ENCODE data around the gene GRIFIN. TPM values are rescaled to one million over a fixed set of nuclear protein-coding genes. Genes with fewer than 3 reads are reported as not detected.

The GRIFIN gene
- total RNA-seq, 2 donors from 2014 or later, result not detected

DNA sequence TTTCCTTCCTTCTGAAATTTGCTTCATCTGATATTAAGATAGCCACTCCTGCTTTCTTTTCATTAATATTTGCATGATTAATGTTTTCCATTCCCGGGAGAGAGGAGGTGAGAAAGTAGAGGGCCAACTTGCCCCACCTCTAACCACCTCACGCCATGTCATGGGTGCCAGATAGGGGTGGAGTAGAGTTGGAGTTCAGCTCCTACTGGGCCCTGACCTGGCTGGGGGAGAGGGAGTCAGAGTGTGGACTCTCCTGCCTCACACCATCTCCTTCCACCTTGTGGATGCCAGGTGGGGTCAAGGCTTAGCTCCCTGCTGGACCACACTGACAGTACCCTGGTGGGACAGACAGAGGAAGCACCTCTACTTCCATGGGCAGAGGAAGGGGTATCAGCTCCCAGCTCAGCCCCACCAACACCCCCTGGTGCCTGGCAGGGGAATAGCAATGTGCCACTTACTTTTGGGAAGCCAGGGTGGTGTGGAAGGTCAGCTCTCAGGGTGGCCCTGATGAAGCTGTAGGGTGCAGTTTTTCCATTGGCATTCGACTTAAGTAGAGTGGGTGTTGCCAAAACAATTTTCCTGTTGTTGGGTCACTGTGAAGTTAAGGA, 44.8 kb downstream of the GRIFIN start:
- TF ChIP-seq POLR2AphosphoS5 (IDR thresholded peaks at IDR 0.05), result no peak
- peak in 3 of 4 experiments; percentile 14 to 32 (median 28) for TF ChIP-seq CTCF (IDR thresholded peaks at IDR 0.05)
- no peak for TF ChIP-seq POLR2A (IDR thresholded peaks at IDR 0.05)
- intact Hi-C loops (cut with DNase I), result no loop called here
- Histone ChIP-seq H3K36me3 (no peaks in the 10 kb centered on the region), H3K9me3 (no peaks in the 10 kb centered on the region), H3K4me1 (replicated peaks) (no peaks in the 10 kb centered on the region), H3K27me3 (replicated peaks; ENCODE audit: insufficient read depth) (no peaks in the 10 kb centered on the region), H3K4me3 (no peak overlapping the region), H3K27ac (no peak overlapping the region)
- WGBS, result 94% methylated on average over 3 of the region's 3 CpGs
- no peak for DNase-seq (ENCODE audit: low spot score)

DNA sequence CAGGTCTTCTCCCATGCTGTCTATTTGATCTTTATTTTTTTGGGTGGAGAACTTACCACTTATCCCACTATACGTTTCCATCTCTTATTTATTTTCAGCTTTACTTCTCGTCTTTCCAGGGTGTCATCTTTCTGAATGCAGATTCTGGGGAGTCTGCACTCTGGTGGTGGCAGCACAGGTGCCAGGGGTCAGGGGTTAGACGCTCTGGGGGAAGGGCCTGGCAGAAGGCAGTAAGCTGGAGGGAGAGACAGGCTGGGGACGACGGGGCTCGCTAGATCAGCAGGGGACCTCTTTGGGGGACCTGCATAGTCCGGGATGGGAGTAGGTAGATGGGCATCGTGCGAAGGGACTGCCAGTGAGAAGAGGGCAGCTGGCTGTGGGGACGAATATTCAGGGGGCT, 50.4 kb downstream of the GRIFIN start:
- no peaks in the 10 kb centered on the region for H3K36me3 ChIP-seq
- no peaks in the 10 kb centered on the region for H3K9me3 ChIP-seq
- no peaks in the 10 kb centered on the region for H3K27me3 ChIP-seq (replicated peaks; ENCODE audit: insufficient read depth)
- H3K4me1 ChIP-seq (replicated peaks), result no peaks in the 10 kb centered on the region
- TF ChIP-seq POLR2AphosphoS5 (IDR thresholded peaks at IDR 0.05) (no peak), POLR2A (IDR thresholded peaks at IDR 0.05) (no peak), CTCF (IDR thresholded peaks at IDR 0.05) (no peak)
- no peak for DNase-seq (ENCODE audit: low spot score)
- H3K4me3 ChIP-seq, result no peak overlapping the region
- 86% methylated on average over 10 of the region's 10 CpGs for WGBS
- no peak overlapping the region for H3K27ac ChIP-seq
- intact Hi-C loops (cut with DNase I), result no loop called here

Other genes with a start within 250 kb of the GRIFIN start
- 10 to 100 TPM; 79.3 to 91.9 TPM for gene MAD1L1, start 243.5 kb downstream of the GRIFIN start, total RNA-seq
- gene MRM2, start 234.2 kb downstream of the GRIFIN start, total RNA-seq, result 10 to 100 TPM; 21.8 to 23.0 TPM
- 10 to 100 TPM; 18.1 to 35.3 TPM for gene NUDT1, start 234.2 kb downstream of the GRIFIN start, total RNA-seq
- gene SNX8, start 162.0 kb downstream of the GRIFIN start, total RNA-seq, result 10 to 100 TPM; 10.7 to 29.2 TPM
- 100 to 1,000 TPM; 141 to 220 TPM for gene EIF3B, start 121.6 kb downstream of the GRIFIN start, total RNA-seq
- gene CHST12, start 72.8 kb downstream of the GRIFIN start, total RNA-seq, result 10 to 100 TPM; 22.4 to 36.1 TPM
- gene LFNG, start 43.4 kb upstream of the GRIFIN start, total RNA-seq, result 10 to 100 TPM; 45.6 to 51.7 TPM
- gene BRAT1, start 79.1 kb upstream of the GRIFIN start, total RNA-seq, result 100 to 1,000 TPM in 1 of 2 donors, 10 to 100 TPM in 1; 83.9 to 113 TPM
- 10 to 100 TPM; 20.2 to 41.9 TPM for gene IQCE, start 82.6 kb upstream of the GRIFIN start, total RNA-seq
- 10 to 100 TPM; 30.1 to 76.2 TPM for gene TTYH3, start 155.6 kb upstream of the GRIFIN start, total RNA-seq
- under 1 TPM in 1 of 2 donors, not detected in 1; 0.62 TPM for gene AMZ1, start 211.8 kb upstream of the GRIFIN start, total RNA-seq